Activated CD4-positive, alpha-beta T cell treated with anti-CD3 and anti-CD28 coated beads, Interleukin-2, amount 50 U/mL, for 4 hours (primary cell): ENCODE data around the gene WDR37.
"Not testable (repeated sequence)": the region's sequence is repeated elsewhere in the genome, so short reads cannot be mapped to it uniquely, and the experiment has no call there.

Source experiments
- DNase-seq, 2 experiments: peaks; one replicate each; pipeline ENCODE4 v3.0.0-alpha.2; 2020

The WDR37 gene

DNA sequence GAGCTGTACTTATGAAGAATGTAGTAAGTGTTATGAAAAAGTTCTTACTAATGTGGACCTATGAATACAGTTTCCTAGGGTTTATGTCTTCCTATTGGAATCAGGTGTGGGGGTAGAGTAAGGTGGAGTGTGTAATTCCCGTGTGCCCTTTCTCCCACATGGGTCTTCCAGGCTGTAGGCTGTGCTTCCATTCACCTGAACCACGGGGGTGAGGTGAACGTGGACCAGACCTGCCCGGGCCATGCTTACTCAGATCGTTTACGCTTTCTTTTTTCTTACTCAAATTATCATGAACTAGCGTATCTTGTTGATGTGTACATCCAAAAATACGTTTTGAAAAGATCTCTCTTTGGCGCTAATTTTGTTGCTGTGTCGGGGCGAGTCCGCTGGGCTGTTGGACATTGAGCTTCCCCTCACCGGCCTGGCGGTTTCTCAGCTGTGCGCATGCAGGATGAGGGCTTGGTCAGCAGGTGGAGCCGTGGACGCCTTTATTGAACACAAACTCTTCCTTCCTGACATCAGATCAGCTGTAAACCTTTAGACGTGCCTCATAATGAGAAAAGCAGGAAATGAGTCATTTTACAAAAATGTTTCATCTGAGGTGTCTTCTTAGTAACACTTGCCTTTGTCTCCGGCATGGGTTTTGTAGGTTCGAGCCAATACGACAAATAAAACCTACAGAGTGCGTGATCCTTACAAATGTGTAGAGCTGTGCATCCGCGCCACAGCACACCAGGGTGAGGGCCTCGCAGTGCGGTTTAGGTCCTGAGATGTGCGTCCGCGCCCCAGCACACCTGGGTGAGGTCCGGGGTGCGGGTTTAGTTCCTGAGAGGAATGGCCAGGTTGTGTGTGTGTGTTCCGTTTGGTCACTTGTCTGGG, 53.8 kb downstream of the WDR37 start:
- DNase-seq = peak; percentile 74 to 75

DNA sequence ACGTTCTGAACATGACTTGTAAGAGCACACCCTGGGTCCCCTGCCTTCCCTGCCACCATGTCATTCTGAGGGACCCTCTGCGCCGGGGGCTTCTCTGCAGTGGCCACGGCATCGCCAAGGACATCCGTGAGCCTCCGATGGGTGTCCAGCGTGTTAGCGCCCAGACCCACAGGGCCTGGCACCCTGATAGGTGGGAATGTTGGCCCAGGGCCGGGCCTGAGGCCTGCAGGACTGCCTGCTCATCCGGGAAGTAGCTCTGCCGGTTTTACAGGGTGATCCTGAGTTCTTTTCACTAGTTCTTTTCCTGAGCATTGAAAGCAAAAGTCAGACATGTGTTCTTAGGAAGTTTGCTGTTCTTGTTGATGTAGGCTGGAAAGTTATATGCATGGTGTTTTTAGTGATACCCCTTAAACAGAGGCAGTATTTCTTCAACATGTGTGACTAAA, 54.5 kb downstream of the WDR37 start:
- DNase-seq = no peak

DNA sequence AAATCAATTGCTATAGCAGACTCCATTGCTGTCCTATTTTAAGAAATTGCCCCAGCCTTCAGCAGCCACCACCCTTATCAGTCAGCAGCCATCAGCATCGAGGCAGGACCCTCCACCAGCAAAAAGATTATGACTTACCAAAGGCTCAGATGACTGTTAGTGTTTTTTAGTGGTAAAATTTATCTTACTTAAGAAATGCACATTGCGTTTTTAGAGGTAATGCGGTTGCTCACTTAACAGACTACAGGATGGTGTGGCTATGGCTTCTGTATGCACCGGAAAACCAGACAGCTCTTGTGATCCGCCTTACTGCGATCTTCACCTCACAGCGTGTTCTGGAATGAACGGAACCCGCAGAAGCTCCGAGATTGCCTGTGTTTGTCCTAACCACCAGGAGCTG, 58.1 kb downstream of the WDR37 start:
- DNase-seq = no peak

DNA sequence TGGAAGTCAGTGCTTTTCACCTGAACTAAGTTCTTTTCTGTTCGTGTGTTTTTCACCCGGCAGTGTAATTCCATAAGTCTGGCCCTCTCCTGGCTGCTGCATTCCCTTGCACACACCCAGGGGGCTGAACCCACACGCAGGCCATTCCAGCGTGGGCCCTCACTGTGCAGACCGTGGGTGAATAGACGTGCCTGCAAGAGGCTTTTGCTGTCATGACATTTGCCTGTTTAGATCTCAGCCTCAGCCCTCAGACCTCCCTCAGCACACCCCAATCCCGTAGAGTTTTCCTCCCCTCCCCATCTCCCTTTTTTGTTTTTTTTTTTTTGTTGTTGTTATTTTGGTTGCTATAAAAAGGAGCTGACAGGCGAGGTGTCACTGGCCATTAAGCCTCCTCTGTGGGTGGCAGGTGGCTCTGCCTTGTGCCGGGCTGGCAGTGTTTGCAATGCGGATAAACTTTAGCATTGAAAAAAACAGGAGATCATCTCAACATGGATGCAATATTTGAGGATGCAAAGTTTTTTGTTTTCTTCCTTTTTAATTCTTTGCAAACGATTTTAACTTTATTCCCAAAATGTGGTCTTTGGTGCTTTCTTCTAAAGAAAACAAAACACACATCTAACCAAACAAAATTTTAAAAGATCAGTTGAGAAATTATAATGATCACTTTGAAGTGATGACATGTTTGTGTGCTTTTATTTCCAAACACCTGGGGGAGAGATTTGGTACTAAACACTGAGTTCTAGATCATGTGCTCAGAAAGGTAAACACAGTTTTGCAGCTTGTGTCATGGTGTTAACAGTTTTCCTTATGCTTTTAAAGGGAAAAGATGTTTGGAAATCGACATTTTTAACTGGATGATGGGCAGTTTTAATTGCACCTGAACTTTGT, 58.8 kb downstream of the WDR37 start:
- DNase-seq = no peak

DNA sequence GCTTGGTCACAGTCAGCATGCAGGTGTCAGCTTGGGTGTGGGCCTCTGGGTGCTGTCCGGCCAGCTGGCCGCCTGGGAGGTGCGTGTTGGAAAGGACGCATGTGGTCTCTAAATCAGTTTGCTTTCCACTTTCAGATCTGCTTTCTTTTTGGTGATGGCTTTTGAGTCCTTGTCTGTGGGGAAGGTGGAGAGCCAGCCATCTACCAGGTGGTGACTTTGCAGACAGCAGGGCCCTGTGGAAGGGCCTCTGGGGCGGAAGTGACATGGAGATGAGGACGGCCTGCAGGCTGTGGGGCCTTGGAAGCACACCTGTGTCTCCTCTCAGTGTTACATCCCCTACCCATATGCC, 59.4 kb downstream of the WDR37 start:
- no peak for DNase-seq

DNA sequence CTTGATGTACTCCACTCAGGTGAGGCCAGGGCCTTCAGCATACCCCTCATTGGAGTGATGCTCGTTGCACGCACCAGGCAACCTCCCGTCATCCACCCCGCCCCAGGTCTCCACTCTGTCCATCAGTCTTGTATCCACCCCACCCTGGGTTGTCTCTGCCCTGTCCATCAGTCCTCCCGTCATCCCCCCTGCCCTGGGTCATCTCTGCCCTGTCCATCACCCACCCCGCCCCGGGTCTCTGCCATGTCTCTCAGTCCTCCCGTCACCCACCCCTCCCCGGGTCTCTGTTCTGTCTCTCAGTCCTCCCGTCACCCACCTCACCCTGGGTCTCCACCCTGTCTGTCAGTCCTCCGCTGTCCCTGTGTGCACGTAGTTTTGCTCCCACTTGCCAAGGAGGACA, 59.9 kb downstream of the WDR37 start:
- no peak for DNase-seq

DNA sequence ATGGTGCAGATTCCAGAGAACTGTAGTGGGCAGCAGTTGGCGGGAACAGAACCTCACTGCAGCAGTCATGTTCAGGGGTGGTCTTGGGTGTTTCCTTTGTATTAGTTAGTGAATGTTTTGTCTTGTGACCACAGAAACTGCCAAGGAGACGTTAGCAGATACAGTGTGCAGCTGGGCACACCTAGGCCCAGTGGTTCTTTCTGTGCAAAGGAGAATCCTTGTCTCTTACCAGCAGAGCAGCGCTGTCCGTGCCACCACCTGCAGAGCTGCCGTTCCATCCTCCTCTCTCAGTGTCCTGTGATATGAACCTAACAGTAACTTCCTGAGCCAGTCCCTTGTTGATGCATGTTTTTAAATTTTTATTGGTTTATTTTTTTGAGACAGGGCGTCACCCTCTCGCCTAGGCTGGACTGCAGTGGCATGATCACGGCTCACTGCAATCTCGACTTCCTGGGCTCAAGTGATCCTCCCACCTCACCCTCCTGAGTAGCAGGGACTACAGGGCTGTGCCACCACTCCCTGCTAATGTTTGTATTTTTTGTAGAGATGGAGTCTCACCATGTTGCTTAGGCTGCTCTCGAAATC, 60.6 kb downstream of the WDR37 start:
- no peak for DNase-seq

DNA sequence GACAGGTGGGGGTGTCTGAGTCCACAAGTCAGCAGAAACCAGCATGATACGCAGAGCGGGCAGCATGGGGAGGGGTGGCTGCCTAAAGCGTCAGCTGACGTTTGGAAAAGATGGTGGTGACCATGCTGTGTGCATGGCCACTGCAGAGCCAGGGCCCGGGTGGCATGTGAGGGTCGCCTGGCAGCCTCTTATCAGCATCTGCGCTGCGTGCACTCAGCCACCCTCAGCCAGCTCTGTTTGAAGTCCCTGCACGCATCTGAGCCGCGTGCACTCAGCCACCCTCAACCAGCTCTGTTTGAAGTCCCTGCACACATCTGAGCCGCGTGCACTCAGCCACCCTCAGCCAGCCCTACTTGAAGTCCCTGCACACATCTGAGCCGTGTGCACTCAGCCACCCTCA, 61.5 kb downstream of the WDR37 start:
- DNase-seq = no peak

DNA sequence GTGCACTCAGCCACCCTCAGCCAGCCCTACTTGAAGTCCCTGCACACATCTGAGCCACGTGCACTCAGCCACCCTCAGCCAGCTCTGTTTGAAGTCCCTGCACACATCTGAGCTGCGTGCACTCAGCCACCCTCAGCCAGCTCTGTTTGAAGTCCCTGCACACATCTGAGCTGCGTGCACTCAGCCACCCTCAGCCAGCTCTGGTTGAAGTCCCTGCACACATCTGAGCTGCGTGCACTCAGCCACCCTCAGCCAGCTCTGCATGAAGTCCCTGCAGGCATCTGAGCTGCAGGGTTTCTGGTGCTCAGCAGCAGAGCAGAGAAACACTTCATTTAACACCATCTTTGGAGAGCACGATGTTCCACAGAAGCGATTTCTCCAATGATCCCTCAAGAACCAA, 62.1 kb downstream of the WDR37 start:
- DNase-seq = not testable (repeated sequence)

DNA sequence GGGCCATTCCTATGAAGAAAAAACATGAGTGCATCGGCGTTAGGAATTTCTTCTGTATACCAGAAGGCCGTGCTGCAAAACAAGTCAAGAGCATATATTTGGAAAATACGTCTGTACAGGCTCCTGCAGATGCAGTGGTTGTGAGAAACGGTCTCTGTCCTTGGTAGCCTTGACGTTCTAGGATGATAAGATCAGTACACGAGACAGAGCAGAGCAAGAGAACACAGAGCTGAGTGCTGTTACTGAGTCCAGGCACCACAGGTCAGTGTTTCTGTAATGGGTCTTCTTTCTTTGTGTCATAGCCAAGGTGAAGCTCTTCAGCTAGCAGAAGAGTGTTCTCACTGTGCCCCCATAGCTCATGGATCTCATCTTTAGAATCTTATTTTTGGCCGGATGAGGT, 62.8 kb downstream of the WDR37 start:
- DNase-seq = no peak

DNA sequence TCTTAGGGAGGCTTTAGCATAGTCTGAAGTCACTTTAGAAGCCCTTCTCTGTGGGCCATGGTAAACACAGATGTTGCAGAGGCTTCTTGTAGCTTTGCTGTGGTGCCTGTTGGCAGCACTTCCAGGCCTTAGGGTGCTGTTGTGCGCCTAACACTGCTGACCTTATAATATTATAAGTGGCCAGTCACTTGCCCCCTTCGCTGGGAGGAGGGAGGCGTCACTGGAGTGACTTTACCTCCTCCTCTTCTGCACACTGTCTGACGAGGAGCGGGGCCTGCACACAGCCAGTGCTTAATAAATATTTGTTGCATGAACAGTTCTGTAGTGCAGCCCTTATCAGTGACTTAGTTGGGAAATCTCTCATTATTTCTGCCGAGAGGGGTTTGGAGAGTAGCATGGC, 63.3 kb downstream of the WDR37 start:
- no peak for DNase-seq

DNA sequence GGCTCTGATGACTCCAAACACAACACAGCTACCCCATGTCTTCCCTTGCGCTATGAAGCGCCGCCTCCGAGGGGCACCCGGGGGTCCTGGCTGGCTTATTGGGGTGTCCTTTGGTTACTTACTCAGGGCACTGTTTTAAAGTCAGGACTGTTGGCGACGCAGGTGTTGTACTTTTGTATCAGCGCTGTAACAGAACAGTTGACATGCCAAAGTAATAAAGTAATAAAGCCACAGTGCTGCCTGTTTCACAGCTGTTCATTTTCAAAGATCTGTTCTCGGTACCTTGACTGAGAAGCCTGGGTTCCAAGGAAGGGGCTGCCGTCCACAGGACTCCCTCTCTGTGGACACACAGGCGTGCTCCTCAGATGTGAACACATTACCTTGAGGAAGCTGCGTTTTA, 64.1 kb downstream of the WDR37 start:
- DNase-seq = no peak

DNA sequence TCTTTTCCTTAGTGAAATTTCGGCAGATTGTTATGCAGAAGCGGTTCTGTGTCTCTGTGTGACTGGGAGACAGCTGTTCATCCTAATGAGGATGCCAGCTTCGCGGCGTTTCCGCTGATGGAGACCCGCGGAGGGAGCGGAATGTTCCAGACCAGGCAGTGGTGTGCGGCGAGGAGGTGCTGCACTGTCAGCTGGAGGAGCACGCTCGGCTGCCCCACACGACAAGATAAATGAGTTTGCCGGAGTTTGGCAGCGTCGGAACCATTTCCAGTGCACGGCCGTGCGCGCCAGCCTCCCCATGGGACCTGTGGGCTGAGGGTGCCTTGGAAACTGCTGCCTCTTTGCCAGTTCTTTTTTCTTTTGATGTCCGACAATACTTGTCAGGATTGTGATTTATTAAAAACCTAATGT, 64.6 kb downstream of the WDR37 start:
- DNase-seq = no peak

DNA sequence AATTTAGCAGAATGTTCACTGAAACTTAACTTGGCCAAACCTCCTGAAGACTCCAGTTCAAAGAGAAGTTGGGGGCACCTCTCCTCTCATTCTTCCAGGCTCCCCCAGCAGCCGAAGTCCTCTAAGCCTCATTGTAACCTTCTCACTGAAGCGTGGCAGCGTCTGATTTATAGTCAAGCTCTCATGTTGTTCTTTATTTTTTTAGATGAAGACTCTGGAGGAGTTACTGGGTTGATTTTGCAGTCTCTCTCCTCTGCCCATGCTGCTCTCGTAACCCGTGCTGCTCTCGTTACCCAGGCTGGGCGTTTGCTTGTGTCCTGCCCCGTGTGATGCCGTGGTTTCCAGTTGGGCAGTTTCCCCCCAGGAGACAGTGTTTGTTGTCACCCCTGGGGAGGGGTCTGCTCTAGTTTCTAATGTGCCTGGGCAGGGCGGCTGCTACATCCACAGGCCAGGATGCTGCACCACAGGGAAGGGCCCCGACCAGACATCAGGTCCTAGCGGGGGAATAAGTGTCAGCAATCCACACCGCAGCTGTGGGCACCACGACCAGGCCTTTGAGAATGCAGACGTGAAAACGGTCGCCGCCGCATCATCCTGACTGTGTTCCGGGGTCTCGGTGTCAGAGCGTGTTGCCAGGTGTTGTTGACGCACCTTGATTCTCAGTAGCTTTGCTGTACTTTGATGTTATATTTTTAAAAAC, 65.2 kb downstream of the WDR37 start:
- no peak for DNase-seq

DNA sequence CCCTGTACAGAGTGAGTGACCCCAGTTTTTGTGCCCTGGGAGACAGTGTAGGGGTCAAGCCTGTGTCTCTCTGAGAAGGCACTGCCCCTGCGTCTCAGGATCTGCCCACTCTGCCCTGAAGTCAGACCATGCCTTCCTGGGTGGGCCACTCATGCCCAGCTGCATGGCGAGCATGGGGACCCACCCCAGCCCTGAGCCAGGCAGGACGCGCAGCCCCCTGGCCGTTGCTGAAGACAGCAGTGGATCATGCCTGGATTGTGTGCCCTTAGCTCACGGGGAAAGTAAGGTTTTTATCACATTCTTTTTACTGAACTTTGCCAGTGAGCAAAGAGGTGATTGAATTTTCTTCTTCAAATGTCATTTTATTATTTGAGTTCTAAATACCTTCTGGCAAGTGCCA, 66.2 kb downstream of the WDR37 start:
- DNase-seq = no peak

DNA sequence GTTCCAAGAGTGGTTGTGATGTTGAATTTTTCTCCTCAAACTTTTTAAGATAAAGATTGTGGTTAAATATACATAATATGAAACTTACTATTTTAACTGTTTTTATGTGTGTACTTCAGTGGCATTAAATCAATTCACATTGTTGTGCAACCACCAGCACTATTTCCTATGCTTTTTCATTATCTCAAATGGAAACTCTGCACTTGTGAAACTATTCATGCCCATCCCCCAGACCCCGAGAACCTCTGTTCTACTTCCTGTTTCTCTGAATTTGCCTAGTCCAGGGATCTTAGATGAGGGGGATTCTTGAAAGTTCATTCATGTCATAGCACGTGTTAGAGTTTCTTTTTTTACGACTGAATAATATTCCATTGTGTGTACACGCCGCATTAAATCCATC, 67.0 kb downstream of the WDR37 start:
- no peak for DNase-seq

DNA sequence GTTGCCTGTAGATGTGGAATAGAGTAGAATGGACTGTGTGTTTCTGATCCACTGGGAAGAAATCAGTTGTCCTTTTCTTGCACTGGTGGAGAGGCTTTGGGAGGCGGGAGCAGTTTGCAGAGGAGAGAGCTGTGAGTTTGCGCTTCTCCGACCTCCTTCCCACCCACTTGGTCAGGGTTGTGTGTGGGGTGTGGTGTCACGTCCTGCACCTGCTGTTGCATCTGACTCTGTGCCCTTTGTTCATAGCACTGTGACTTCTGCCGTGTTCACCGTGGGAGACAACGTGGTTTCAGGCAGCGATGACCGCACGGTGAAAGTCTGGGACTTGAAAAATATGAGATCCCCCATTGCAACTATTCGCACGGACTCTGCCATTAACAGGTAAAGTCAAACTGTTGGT, 67.8 kb downstream of the WDR37 start:
- no peak for DNase-seq

DNA sequence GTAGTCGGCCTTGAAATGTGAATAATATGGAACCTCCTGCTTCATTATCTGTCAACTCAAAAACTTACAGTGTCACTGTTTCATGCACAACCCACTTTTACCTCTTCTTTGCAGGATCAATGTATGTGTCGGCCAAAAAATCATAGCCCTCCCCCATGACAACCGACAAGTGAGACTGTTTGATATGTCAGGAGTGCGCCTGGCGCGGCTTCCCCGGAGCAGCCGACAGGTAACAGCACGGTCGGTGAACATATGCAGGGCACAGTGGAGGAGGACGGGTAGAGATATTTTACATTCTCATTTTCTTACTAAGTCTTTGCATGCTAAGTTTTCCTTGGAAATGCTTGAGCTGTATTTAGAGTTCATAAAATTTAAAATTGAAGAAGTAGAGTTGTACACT, 68.6 kb downstream of the WDR37 start:
- DNase-seq = no peak

DNA sequence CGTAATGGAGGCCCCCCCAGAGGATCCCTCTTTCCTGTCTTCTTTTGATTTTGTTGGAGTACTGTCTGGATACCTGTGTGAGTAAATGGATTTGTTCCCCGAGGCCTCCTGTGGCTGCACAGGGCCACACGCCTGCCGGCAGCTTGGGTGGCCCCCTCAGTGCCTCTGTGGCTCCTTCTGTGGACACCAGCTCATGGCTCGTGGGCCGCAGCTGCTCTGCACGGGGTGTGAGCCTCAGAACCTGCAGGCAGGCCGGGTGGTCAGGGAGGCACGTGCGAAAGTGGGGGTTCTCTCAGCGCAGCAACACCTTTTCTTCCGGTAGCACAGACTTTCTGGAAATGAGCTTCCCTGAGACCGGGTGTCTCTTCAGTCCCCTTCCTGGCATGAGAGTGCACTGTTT, 70.3 kb downstream of the WDR37 start:
- no peak for DNase-seq

DNA sequence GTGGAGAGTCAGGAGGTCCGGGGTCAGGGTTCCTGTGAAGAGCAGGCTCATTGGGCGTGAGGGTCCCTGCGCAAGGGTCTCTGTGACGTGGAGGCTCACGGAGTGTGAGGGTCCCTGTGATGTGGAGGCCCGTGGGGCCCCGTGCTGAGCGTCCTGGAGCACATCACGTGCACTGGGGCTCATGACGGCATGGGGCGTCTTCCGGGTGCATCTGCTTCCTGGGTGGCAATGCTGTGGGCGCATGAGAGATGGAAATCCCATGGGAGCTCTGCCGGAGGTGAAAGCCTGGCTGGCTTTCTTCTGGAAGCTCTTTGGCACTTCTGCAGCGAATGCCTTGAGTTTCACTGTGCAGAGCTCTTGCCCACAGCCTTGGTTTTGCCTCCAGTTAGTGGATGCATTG, 71.4 kb downstream of the WDR37 start:
- DNase-seq = no peak

DNA sequence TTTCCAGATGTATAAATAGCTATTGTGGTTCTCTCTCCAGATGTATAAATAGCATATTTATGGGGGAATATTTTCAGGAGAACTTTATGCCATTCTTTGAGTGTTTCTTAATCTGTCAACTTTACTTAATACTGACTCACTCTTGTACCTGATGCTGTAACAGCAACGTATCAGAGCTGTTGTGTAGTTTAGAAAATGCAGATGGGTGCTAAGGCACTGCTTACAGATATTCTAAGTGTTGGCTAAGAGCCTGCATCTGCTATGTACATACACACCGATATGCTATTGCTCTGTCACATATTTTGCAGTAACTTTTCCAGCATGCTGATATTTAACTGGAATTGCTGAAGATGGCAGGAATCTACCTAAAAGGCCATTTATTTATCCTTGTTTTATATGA, 71.9 kb downstream of the WDR37 start:
- no peak for DNase-seq

DNA sequence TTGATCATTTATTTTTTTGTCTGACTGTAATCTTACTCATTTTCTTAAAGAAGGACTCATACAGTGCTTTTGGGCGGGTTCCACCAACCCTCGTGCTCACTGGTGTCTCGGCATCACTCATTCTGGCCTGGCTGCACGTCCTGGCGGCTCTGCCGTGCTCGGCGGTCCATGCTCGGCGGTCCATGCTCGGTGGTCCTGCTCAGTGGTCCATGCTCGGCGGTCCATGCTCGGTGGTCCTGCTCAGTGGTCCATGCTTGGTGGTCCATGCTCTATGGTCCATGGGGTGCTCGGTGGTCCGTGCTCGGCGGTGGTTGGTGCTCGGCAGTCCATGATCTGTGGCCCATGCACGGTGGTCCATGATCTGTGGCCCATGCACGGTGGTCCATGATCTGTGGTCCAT, 72.5 kb downstream of the WDR37 start:
- DNase-seq = no peak

DNA sequence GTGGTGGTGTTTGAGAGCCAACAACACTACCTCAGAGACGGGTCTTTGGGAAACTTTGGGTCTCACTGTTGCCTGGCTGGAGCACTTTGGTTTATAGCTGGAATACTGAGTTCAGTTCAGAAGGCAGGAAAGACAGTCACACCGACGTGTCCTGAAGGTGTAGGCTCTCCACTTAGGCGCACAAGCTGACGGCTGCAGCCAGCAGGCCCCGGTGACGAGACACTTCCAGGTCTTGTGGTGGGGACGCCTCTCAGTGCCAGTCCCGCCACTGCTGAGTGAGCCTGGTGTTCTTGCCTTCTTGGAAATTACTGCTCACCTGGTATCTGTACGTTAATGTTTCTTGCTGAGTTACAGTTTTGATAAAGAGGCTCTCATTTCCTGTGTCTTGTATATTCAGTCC, 74.0 kb downstream of the WDR37 start:
- DNase-seq = no peak
